Endothelial cell of umbilical vein (primary cell): ENCODE data around the gene PI4KA.

ENCODE experiments used
- FOS ChIP-seq: IDR thresholded peaks from 2 replicates; pipeline ENCODE4 v1.6.1; 2011; ENCODE audit warnings: mild to moderate bottlenecking, low read length, moderate library complexity, borderline replicate concordance; ENCODE audit not compliant: insufficient read depth
- POLR2AphosphoS5 ChIP-seq: IDR thresholded peaks from 2 replicates; pipeline ENCODE4 v1.6.1; 2012; ENCODE audit warnings: low read depth, mild to moderate bottlenecking, control low read depth, low read length, moderate library complexity; ENCODE audit not compliant: insufficient read depth

DNA sequence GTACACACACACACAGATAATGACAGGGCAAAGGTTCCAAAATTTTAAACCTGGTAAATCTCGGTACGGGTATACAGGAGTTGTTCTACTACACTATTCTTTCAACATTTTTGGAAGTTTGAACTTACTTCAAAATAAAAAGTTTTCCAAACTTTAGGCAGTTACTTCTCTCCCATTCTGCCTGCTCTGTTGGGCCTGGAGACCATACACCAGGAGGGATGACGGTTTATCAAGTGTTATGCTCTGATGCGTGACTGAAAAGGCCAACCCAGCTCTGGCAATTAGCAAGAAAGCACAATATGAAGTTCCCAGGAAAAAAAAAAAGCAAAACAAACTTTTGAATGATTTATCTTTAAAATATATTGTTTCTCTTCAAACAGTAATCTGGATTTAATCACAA lies 83.7 kb downstream of the PI4KA start:
- TF ChIP-seq FOS (no peak), POLR2AphosphoS5 (no peak)
